ENCODE results near the gene SLC19A2. TPM values are rescaled to one million over a fixed set of nuclear protein-coding genes. Genes with fewer than 3 reads are reported as not detected.

SLC19A2 gene
- total RNA-seq, 1 experiment from 2014 or later: 31.5 TPM

GRCh38 chr1:169526120-169526832 lies 40.5 kb upstream of the SLC19A2 start:
- BruUV-seq (replicated peaks): no TSS peak
- CTCF ChIA-PET: no interaction called here
- H3K27me3 Mint-ChIP-seq (ENCODE audit: insufficient read depth, unreplicated experiment): no peaks in the 10 kb centered on the region
- Histone ChIP-seq H3K36me3 (ENCODE audit: control insufficient read depth, insufficient read depth, low read length) (no peaks in the 10 kb centered on the region), H3K27me3 (replicated peaks; ENCODE audit: control insufficient read depth, insufficient read depth, low read length) (no peaks in the 10 kb centered on the region), H3K9me3 (no peaks in the 10 kb centered on the region), H3K4me3 (ENCODE audit: low read depth, low read length) (no peak overlapping the region), H3K4me1 (peaks cover 57% of the 10 kb centered on the region)
- no peak overlapping the region for H3K4me3 Mint-ChIP-seq (ENCODE audit: unreplicated experiment)
- H3K9me3 Mint-ChIP-seq (ENCODE audit: unreplicated experiment): no peaks in the 10 kb centered on the region
- no peak overlapping the region for H3K27ac Mint-ChIP-seq (ENCODE audit: unreplicated experiment)
- POLR2A ChIA-PET: no interaction called here
- TF ChIP-seq CTCF (IDR thresholded peaks at IDR 0.05; ENCODE audit: insufficient read depth in 1 of 2, low read depth in 1 of 2, low read length in 1 of 2, severe bottlenecking in 1 of 2, unreplicated experiment in 1 of 2): no peak
- peaks cover 8% of the 10 kb centered on the region for H3K36me3 Mint-ChIP-seq (ENCODE audit: insufficient read depth, unreplicated experiment)
- intact Hi-C loops (cut with micrococcal nuclease; ENCODE audit: unreplicated experiment): loop anchor here (5.0 kb wide), 1 partner anchor 59 kb away; no protein-coding TSS in a partner anchor
- peaks cover 57% of the 10 kb centered on the region for H3K4me1 Mint-ChIP-seq (ENCODE audit: low read depth, unreplicated experiment)
- no peak for DNase-seq

- peaks cover 50% of the 10 kb centered on the region for H3K4me1 Mint-ChIP-seq (ENCODE audit: low read depth, unreplicated experiment)
- H3K27me3 Mint-ChIP-seq (ENCODE audit: insufficient read depth, unreplicated experiment): no peaks in the 10 kb centered on the region
- H3K36me3 ChIP-seq (ENCODE audit: control insufficient read depth, insufficient read depth, low read length): no peaks in the 10 kb centered on the region
- peaks cover 48% of the 10 kb centered on the region for H3K4me1 ChIP-seq
- POLR2A ChIA-PET: no interaction called here
- intact Hi-C loops (cut with micrococcal nuclease; ENCODE audit: unreplicated experiment): loop anchor here (5.0 kb wide), 1 partner anchor 58 kb away; no protein-coding TSS in a partner anchor
- BruUV-seq (replicated peaks): no TSS peak
- TF ChIP-seq CTCF (IDR thresholded peaks at IDR 0.05; ENCODE audit: insufficient read depth in 1 of 2, low read depth in 1 of 2, low read length in 1 of 2, severe bottlenecking in 1 of 2, unreplicated experiment in 1 of 2): no peak
- CTCF ChIA-PET: no interaction called here
- peaks cover 8% of the 10 kb centered on the region for H3K36me3 Mint-ChIP-seq (ENCODE audit: insufficient read depth, unreplicated experiment)
- no peak for DNase-seq
- H3K9me3 ChIP-seq: no peaks in the 10 kb centered on the region
- no peak overlapping the region for H3K4me3 Mint-ChIP-seq (ENCODE audit: unreplicated experiment)
- no peak overlapping the region for H3K27ac Mint-ChIP-seq (ENCODE audit: unreplicated experiment)
- H3K4me3 ChIP-seq (ENCODE audit: low read depth, low read length): no peak overlapping the region
- no peaks in the 10 kb centered on the region for H3K9me3 Mint-ChIP-seq (ENCODE audit: unreplicated experiment)
- H3K27me3 ChIP-seq (replicated peaks; ENCODE audit: control insufficient read depth, insufficient read depth, low read length): no peaks in the 10 kb centered on the region
Measured at GRCh38 chr1:169525391-169525790, 39.6 kb upstream of the SLC19A2 start.

GRCh38 chr1:169523904-169524303 lies 38.2 kb upstream of the SLC19A2 start:
- no peaks in the 10 kb centered on the region for H3K9me3 ChIP-seq
- no peak for DNase-seq
- peaks cover 36% of the 10 kb centered on the region for H3K4me1 ChIP-seq
- Mint-ChIP-seq H3K27me3 (ENCODE audit: insufficient read depth, unreplicated experiment) (no peaks in the 10 kb centered on the region), H3K27ac (ENCODE audit: unreplicated experiment) (no peak overlapping the region), H3K4me1 (ENCODE audit: low read depth, unreplicated experiment) (peaks cover 37% of the 10 kb centered on the region), H3K4me3 (ENCODE audit: unreplicated experiment) (no peak overlapping the region), H3K36me3 (ENCODE audit: insufficient read depth, unreplicated experiment) (peaks cover 2% of the 10 kb centered on the region), H3K9me3 (ENCODE audit: unreplicated experiment) (no peaks in the 10 kb centered on the region)
- ChIA-PET POLR2A (no interaction called here), CTCF (no interaction called here)
- intact Hi-C loops (cut with micrococcal nuclease; ENCODE audit: unreplicated experiment): no loop called here
- no peak for TF ChIP-seq CTCF (IDR thresholded peaks at IDR 0.05; ENCODE audit: insufficient read depth in 1 of 2, low read depth in 1 of 2, low read length in 1 of 2, severe bottlenecking in 1 of 2, unreplicated experiment in 1 of 2)
- no peaks in the 10 kb centered on the region for H3K27me3 ChIP-seq (replicated peaks; ENCODE audit: control insufficient read depth, insufficient read depth, low read length)
- BruUV-seq (replicated peaks): no TSS peak
- no peak overlapping the region for H3K4me3 ChIP-seq (ENCODE audit: low read depth, low read length)
- no peaks in the 10 kb centered on the region for H3K36me3 ChIP-seq (ENCODE audit: control insufficient read depth, insufficient read depth, low read length)

Data from Caco-2 (cell line).